Cardiac fibroblast (primary cell): ENCODE data around the gene PDGFA.

Source experiments
- DNase-seq, 2 donors: peaks; one replicate each; pipeline versions ENCODE4 v3.0.0 to v3.0.0-alpha.2; 2010; ENCODE audit warnings: low read depth in 2 of 2
- H3K4me3 ChIP-seq, 2 donors: replicated peaks in 1 of 2; 1 replicate in 1 of 2; 2 replicates in 1 of 2; pipeline ENCODE4 v1.5.1; 2011; ENCODE audit warnings: low read depth in 2 of 2, low read length in 2 of 2, mild to moderate bottlenecking in 2 of 2, moderate library complexity in 1 of 2
- CTCF ChIP-seq: IDR thresholded peaks from one replicate; pipeline ENCODE4 v1.5.1; 2011; ENCODE audit warnings: low read depth, mild to moderate bottlenecking, low read length, inconsistent platforms

PDGFA gene

GRCh38 chr7:455110-455928, 64.3 kb downstream of the PDGFA start:
- DNase-seq: peak in 1 of 2 donors; percentile 74
- H3K4me3 ChIP-seq: no peak overlapping the region
- TF ChIP-seq CTCF: no peak

GRCh38 chr7:454356-455109, 65.1 kb downstream of the PDGFA start:
- H3K4me3 ChIP-seq: no peak overlapping the region
- no peak for DNase-seq
- TF ChIP-seq CTCF: no peak

- no peak overlapping the region for H3K4me3 ChIP-seq
- no peak for DNase-seq
- TF ChIP-seq CTCF: no peak
Observed at GRCh38 chr7:453597-454306, 65.9 kb downstream of the PDGFA start.

- TF ChIP-seq CTCF: no peak
- DNase-seq: no peak
- H3K4me3 ChIP-seq: no peak overlapping the region
Observed at GRCh38 chr7:452791-453455, 66.7 kb downstream of the PDGFA start.

- DNase-seq: peak in 1 of 2 donors; percentile 85
- H3K4me3 ChIP-seq: no peak overlapping the region
- no peak for TF ChIP-seq CTCF
Observed at GRCh38 chr7:452226-452751, 67.4 kb downstream of the PDGFA start.
